ENCODE measurements around the gene LRRC14B. TPM values are rescaled to one million over a fixed set of nuclear protein-coding genes. Genes with fewer than 3 reads are reported as not detected.

The LRRC14B gene
- polyA plus RNA-seq, 1 of the 3 experiments (the other 2 are of a cell fraction), result not detected

DNA sequence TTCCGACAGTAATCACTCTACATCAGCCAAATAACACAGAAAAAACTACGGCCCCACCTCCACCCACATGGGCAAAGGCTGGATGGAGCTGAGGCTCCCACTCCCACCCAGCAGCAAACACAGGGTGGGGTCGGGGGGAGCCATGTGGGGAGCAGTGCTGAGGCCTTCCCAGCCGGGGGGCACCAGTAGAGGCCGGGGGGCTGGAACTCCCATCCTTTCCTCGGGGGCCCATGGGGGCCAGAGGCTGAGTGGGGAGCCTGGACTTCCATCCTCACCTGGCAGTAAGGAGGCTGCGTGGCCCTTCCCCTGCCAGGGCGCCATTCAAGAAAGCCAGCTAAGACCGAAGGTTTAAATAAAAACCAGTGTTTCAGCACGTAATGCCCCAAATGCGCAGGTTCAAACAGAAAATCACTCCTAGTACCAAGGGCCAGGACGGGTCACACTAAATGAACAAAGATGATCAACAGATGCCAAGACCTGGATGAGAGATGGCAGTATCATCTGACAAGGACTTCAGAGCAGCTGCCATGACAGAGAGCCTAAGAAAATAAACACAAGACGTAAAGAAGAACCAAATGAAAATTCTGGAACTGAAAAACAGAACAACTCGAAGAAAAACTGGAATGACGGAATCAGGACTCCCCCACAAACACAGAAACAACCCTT is 17.3 kb downstream of the LRRC14B start (continued):
- TF ChIP-seq, protein P1, sequence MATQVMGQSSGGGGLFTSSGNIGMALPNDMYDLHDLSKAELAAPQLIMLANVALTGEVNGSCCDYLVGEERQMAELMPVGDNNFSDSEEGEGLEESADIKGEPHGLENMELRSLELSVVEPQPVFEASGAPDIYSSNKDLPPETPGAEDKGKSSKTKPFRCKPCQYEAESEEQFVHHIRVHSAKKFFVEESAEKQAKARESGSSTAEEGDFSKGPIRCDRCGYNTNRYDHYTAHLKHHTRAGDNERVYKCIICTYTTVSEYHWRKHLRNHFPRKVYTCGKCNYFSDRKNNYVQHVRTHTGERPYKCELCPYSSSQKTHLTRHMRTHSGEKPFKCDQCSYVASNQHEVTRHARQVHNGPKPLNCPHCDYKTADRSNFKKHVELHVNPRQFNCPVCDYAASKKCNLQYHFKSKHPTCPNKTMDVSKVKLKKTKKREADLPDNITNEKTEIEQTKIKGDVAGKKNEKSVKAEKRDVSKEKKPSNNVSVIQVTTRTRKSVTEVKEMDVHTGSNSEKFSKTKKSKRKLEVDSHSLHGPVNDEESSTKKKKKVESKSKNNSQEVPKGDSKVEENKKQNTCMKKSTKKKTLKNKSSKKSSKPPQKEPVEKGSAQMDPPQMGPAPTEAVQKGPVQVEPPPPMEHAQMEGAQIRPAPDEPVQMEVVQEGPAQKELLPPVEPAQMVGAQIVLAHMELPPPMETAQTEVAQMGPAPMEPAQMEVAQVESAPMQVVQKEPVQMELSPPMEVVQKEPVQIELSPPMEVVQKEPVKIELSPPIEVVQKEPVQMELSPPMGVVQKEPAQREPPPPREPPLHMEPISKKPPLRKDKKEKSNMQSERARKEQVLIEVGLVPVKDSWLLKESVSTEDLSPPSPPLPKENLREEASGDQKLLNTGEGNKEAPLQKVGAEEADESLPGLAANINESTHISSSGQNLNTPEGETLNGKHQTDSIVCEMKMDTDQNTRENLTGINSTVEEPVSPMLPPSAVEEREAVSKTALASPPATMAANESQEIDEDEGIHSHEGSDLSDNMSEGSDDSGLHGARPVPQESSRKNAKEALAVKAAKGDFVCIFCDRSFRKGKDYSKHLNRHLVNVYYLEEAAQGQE (IDR thresholded peaks at IDR 0.05; ENCODE audit: low read depth, low read length), result no peak
- TF ChIP-seq FOXM1 (IDR thresholded peaks at IDR 0.05; ENCODE audit: low read depth) (no peak), EZH2phosphoT487 (IDR thresholded peaks at IDR 0.05; ENCODE audit: borderline replicate concordance, low read depth) (no peak), TAF1 (IDR thresholded peaks at IDR 0.05; ENCODE audit: borderline replicate concordance, low read depth, low read length) (no peak), RFX5 (IDR thresholded peaks at IDR 0.05; ENCODE audit: low read length) (no peak)
- TF ChIP-seq, protein P2, sequence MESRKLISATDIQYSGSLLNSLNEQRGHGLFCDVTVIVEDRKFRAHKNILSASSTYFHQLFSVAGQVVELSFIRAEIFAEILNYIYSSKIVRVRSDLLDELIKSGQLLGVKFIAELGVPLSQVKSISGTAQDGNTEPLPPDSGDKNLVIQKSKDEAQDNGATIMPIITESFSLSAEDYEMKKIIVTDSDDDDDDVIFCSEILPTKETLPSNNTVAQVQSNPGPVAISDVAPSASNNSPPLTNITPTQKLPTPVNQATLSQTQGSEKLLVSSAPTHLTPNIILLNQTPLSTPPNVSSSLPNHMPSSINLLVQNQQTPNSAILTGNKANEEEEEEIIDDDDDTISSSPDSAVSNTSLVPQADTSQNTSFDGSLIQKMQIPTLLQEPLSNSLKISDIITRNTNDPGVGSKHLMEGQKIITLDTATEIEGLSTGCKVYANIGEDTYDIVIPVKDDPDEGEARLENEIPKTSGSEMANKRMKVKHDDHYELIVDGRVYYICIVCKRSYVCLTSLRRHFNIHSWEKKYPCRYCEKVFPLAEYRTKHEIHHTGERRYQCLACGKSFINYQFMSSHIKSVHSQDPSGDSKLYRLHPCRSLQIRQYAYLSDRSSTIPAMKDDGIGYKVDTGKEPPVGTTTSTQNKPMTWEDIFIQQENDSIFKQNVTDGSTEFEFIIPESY (IDR thresholded peaks at IDR 0.05; ENCODE audit: borderline replicate concordance, low read depth), result no peak

DNA sequence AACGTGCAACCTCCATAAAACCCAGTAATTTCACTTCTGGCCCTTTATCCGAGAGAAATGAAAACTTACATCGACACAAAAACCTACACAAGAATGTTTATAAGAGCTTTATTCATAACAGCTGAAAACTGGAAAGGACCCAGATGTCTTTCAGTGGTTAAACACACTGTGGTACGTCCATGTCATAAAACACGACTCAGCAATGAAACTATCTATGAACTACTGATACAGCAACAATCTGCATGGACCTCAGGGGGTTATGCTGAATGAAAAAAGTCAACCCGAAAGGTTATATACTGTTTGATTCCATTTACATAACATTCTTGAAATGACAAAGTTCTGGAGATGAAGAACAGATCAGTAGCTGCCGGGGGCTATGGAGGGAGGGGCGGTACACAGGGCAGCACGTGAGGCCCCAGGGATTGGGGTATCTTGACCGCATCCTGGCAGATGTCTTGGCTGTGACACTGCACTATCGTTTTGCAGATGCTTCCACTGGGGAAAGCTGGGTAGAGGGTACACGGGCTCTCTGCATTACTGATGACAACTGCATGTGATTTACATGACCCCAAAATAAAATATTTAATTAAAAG is 22.6 kb downstream of the LRRC14B start:
- Histone ChIP-seq H3K27me3 (ENCODE audit: insufficient read depth) (no peaks in the 10 kb centered on the region), H3K27ac (ENCODE audit: low read depth in 2 of 2, low read length in 1 of 2) (no peak overlapping the region), H3K36me3 (replicated peaks in 1 of 2; ENCODE audit: control insufficient read depth in 1 of 2, insufficient read depth in 2 of 2, low read length in 1 of 2) (peaks cover 5 to 8% of the 10 kb centered on the region in 2 experiments), H3K9ac (no peak overlapping the region), H3K4me2 (no peak overlapping the region), H3K4me3 (ENCODE audit: low read depth in 2 of 2, low read length in 1 of 2) (no peak overlapping the region), H2AFZ (ENCODE audit: low read depth) (no peak overlapping the region), H3K9me2 (no peaks in the 10 kb centered on the region), H3K79me2 (ENCODE audit: insufficient read depth) (peaks cover 48% of the 10 kb centered on the region), H4K20me1 (ENCODE audit: insufficient read depth) (peaks cover 23% of the 10 kb centered on the region), H3K4me1 (ENCODE audit: control insufficient read depth in 1 of 2, insufficient read depth in 2 of 2, low read depth in 1 of 2, low read length in 1 of 2) (no peaks in the 10 kb centered on the region; a peak in 1 of 4 replicates), H3K9me3 (no peaks in the 10 kb centered on the region), H3F3A (replicated peaks; ENCODE audit: insufficient read depth) (peaks cover 5% of the 10 kb centered on the region)
- POLR2A ChIA-PET, result no interaction called here
- DNase-seq, result no peak
- TF ChIP-seq TEAD4 (IDR thresholded peaks at IDR 0.05; ENCODE audit: borderline replicate concordance, insufficient read depth), result no peak
- no peak for TF ChIP-seq RXRA (IDR thresholded peaks at IDR 0.05; ENCODE audit: borderline replicate concordance, low read depth)
- TF ChIP-seq, protein P3, sequence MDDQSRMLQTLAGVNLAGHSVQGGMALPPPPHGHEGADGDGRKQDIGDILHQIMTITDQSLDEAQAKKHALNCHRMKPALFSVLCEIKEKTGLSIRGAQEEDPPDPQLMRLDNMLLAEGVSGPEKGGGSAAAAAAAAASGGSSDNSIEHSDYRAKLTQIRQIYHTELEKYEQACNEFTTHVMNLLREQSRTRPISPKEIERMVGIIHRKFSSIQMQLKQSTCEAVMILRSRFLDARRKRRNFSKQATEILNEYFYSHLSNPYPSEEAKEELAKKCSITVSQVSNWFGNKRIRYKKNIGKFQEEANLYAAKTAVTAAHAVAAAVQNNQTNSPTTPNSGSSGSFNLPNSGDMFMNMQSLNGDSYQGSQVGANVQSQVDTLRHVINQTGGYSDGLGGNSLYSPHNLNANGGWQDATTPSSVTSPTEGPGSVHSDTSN (IDR thresholded peaks at IDR 0.05), result no peak
- TF ChIP-seq CHD2 (IDR thresholded peaks at IDR 0.05; ENCODE audit: low read length, partially characterized antibody), result no peak
- no peak for TF ChIP-seq FOXM1 (IDR thresholded peaks at IDR 0.05; ENCODE audit: low read depth)
- TF ChIP-seq RAD21 (IDR thresholded peaks at IDR 0.05; ENCODE audit: low read length), result no peak
- TF ChIP-seq EZH2phosphoT487 (IDR thresholded peaks at IDR 0.05; ENCODE audit: borderline replicate concordance, low read depth), result no peak
- TF ChIP-seq EP300 (IDR thresholded peaks at IDR 0.05; ENCODE audit: borderline replicate concordance in 1 of 2, low read depth in 1 of 2, low read length in 1 of 2), result no peak
- no peak for TF ChIP-seq RCOR1 (IDR thresholded peaks at IDR 0.05; ENCODE audit: low read length)
- TF ChIP-seq ELF1 (IDR thresholded peaks at IDR 0.05), result no peak
- no peak for TF ChIP-seq MXI1 (IDR thresholded peaks at IDR 0.05; ENCODE audit: low read depth, low read length)
- no peak for TF ChIP-seq TCF12 (IDR thresholded peaks at IDR 0.05)
- TF ChIP-seq, protein P4, sequence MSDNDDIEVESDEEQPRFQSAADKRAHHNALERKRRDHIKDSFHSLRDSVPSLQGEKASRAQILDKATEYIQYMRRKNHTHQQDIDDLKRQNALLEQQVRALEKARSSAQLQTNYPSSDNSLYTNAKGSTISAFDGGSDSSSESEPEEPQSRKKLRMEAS (IDR thresholded peaks at IDR 0.05; ENCODE audit: low read depth), result no peak
- TF ChIP-seq YY1 (IDR thresholded peaks at IDR 0.05; ENCODE audit: low read depth), result no peak
- no peak for TF ChIP-seq GATA2 (CRISPR knock-in tag; IDR thresholded peaks at IDR 0.05)
- TF ChIP-seq, protein P5, sequence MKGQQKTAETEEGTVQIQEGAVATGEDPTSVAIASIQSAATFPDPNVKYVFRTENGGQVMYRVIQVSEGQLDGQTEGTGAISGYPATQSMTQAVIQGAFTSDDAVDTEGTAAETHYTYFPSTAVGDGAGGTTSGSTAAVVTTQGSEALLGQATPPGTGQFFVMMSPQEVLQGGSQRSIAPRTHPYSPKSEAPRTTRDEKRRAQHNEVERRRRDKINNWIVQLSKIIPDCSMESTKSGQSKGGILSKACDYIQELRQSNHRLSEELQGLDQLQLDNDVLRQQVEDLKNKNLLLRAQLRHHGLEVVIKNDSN (IDR thresholded peaks at IDR 0.05; ENCODE audit: borderline replicate concordance, low read depth), result no peak
- CTCF ChIA-PET, result interaction anchor here (0.8 kb wide), 1 partner anchor 19 kb away, joined by 3 read pairs; no protein-coding TSS in a partner anchor
- WGBS (ENCODE audit: low lambda C conversion rate), result 92% methylated on average over 12 of the region's 12 CpGs
